HL-60 (cell line): ENCODE measurements around the gene CMPK2.

ENCODE experiments used
- DNase-seq, 2 experiments: peaks; one replicate each; pipeline ENCODE4 v3.0.0-alpha.2; 2010 to 2020; ENCODE audit warnings: low read depth in 1 of 2, low spot score in 1 of 2
- H3K27ac ChIP-seq: fragments of 250-450 bp; sonication (Bioruptor Pico); replicated peaks from 2 replicates; pipeline ENCODE4 v1.5.1; 2020; ENCODE audit warnings: mild to moderate bottlenecking, moderate library complexity
- H3K27me3 ChIP-seq: fragments of 250-450 bp; sonication (Bioruptor Pico); 2 replicates; pipeline ENCODE4 v1.5.1; 2021; ENCODE audit warnings: mild to moderate bottlenecking, moderate library complexity; ENCODE audit not compliant: insufficient read depth, poor library complexity, severe bottlenecking
- H3K4me3 ChIP-seq: replicated peaks from 2 replicates; pipeline ENCODE4 v1.5.1; 2011; ENCODE audit warnings: mild to moderate bottlenecking, control low read depth, low read length; ENCODE audit not compliant: insufficient read depth
- GABPA ChIP-seq: IDR thresholded peaks from 2 replicates; pipeline ENCODE4 v1.6.1; 2012; ENCODE audit warnings: low read depth
- POLR2AphosphoS5 ChIP-seq: IDR thresholded peaks from 2 replicates; pipeline ENCODE4 v1.6.1; 2012; ENCODE audit warnings: low read depth
- REST ChIP-seq: IDR thresholded peaks from 2 replicates; pipeline ENCODE4 v1.6.1; 2012; ENCODE audit warnings: low read depth; ENCODE audit not compliant: insufficient replicate concordance
- SPI1 ChIP-seq: IDR thresholded peaks from 2 replicates; pipeline ENCODE4 v1.6.1; 2012; ENCODE audit warnings: low read depth, mild to moderate bottlenecking, borderline replicate concordance
- TF ChIP-seq, protein P1 (sequence below): IDR thresholded peaks from one replicate; pipeline ENCODE4 v1.5.1; 2011; ENCODE audit warnings: low read length, control low read depth, inconsistent platforms; ENCODE audit not compliant: insufficient read depth

Gene CMPK2

GRCh38 chr2:6826081-6826913 lies 39.4 kb downstream of the CMPK2 start:
- TF ChIP-seq, protein P1, sequence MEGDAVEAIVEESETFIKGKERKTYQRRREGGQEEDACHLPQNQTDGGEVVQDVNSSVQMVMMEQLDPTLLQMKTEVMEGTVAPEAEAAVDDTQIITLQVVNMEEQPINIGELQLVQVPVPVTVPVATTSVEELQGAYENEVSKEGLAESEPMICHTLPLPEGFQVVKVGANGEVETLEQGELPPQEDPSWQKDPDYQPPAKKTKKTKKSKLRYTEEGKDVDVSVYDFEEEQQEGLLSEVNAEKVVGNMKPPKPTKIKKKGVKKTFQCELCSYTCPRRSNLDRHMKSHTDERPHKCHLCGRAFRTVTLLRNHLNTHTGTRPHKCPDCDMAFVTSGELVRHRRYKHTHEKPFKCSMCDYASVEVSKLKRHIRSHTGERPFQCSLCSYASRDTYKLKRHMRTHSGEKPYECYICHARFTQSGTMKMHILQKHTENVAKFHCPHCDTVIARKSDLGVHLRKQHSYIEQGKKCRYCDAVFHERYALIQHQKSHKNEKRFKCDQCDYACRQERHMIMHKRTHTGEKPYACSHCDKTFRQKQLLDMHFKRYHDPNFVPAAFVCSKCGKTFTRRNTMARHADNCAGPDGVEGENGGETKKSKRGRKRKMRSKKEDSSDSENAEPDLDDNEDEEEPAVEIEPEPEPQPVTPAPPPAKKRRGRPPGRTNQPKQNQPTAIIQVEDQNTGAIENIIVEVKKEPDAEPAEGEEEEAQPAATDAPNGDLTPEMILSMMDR: peak; percentile 77
- TF ChIP-seq SPI1: peak; percentile 24; the same call in 1 of the 2 replicates
- no peak for TF ChIP-seq POLR2AphosphoS5
- H3K27ac ChIP-seq: no peak overlapping the region
- DNase-seq: peak; percentile 47 to 59
- H3K4me3 ChIP-seq: no peak overlapping the region
- no peaks in the 10 kb centered on the region for H3K27me3 ChIP-seq

DNA sequence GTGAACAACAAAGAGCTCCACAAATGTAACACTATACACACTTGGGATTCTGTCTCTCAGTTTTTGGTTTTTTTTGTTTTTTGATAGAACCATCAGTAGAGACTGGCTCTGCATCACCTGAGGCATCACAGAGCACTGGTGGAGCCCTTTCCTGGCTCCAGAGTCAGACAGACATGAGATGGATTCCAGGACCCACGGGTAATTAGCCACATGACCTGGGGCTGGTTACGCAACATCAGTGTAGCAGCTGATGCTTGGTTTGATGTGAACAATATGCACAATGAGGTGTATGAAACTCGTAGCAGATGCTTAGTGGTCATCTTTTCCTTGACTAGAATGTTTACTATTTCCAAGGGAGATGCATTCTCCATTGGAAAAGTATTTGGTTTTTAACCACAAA lies 40.7 kb downstream of the CMPK2 start:
- Histone ChIP-seq H3K27me3 (no peaks in the 10 kb centered on the region), H3K4me3 (no peak overlapping the region), H3K27ac (no peak overlapping the region)
- no peak for TF ChIP-seq SPI1
- TF ChIP-seq, protein P1: no peak
- no peak for TF ChIP-seq GABPA
- no peak for TF ChIP-seq POLR2AphosphoS5
- no peak for TF ChIP-seq REST
- DNase-seq: no peak

DNA sequence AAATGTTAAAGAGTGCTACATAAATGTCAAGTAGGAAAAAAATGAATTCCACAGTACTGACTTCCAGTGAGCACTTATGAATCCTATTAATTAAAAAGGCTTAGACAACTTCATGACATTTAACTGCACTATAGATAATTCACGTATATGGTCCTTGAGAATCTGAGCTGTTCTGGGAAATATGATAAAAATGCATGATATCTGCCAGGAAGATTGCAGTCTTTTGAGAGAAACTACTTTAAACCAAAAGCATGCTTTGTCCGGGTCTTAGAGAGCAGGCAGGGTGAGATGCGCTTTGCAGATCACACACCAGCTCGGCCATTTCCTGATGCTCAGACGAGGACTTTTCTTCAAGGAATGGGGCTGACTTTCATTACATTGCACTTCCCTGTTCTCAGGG lies 42.6 kb downstream of the CMPK2 start:
- no peak for TF ChIP-seq SPI1
- TF ChIP-seq, protein P1: no peak
- no peak for TF ChIP-seq GABPA
- no peak for TF ChIP-seq REST
- TF ChIP-seq POLR2AphosphoS5: no peak
- Histone ChIP-seq H3K4me3 (no peak overlapping the region), H3K27ac (no peak overlapping the region), H3K27me3 (peaks cover 4% of the 10 kb centered on the region)
- DNase-seq: no peak

- peaks cover 4% of the 10 kb centered on the region for H3K27me3 ChIP-seq
- no peak for DNase-seq
- no peak overlapping the region for H3K4me3 ChIP-seq
- TF ChIP-seq, protein P1: no peak
- TF ChIP-seq GABPA: no peak
- TF ChIP-seq REST: no peak
- TF ChIP-seq POLR2AphosphoS5: no peak
- no peak for TF ChIP-seq SPI1
- no peak overlapping the region for H3K27ac ChIP-seq
These were observed 43.3 kb downstream of the CMPK2 start for GRCh38 chr2:6822406-6822805.
